G401 (cell line): ENCODE results near the gene VEGFA. TPM values are rescaled to one million over a fixed set of nuclear protein-coding genes. Genes with fewer than 3 reads are reported as not detected.
"Not testable (repeated sequence)": the region's sequence is repeated elsewhere in the genome, so short reads cannot be mapped to it uniquely, and the experiment has no call there.

Experiments used
- DNase-seq: peaks from one replicate; pipeline ENCODE4 v3.0.0-alpha.2; 2015; ENCODE audit warnings: low spot score
- in situ Hi-C: cut with HindIII; loops from 2 replicates; pipeline ENCODE4 v1.10.0; 2016; ENCODE audit warnings: low sequenced_read_pairs, mixed read lengths
- total RNA-seq: library from RNA; depleted of rRNA; stranded (reverse); fragments of >200 nt; shearing (Covaris generic); gene quantifications from 2 replicates; pipeline ENCODE4 v1.2.3, GENCODE V29; 2014

VEGFA gene
- total RNA-seq, 1 experiment from 2014 or later = 32.7 TPM

GRCh38 chr6:43809417-43810305 is 39.6 kb downstream of the VEGFA start:
- in situ Hi-C loops = no loop called here
- DNase-seq = no peak

GRCh38 chr6:43810965-43811732 is 41.1 kb downstream of the VEGFA start:
- no peak for DNase-seq
- in situ Hi-C loops = no loop called here

- DNase-seq = no peak
- in situ Hi-C loops = no loop called here
These were observed 41.7 kb downstream of the VEGFA start for GRCh38 chr6:43811733-43812099.

DNA sequence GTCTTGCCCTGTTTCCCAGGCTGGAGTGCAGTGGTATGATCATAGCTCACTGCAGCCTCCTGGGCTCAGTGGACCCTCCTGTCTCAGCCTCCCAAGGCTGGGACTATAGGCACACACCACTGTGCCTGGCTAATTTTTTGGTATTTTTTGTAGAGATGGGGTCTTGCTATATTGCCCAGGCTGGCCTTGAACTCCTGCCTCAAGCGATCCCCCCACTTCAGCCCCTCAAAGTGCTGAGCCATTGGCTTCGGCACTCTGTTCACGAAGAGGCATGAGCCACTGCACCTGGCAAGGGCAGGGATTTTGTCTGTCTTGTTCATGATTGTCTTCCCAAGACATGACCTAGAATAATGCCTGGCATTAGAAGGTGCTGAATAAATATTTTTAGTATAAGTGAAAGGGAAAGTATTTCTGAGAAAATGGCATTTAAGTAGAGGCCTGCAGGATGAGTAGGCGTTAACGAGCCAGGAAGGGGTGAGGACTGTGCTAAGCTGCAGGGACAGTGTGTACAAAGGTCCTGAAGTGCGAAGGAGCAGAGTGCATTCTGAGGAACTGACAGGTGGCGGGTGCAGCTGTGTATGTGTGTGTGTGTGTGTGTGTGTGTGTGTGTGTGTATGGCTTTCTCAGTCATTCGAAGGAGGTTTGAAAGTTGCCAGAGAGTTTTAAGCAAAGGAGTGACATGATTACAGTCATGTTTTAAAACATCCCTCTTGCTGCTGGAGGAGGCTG is 43.0 kb downstream of the VEGFA start:
- in situ Hi-C loops = no loop called here
- no peak for DNase-seq

GRCh38 chr6:43814111-43814510 is 44.1 kb downstream of the VEGFA start:
- in situ Hi-C loops = no loop called here
- no peak for DNase-seq

GRCh38 chr6:43814865-43815264 is 44.9 kb downstream of the VEGFA start:
- in situ Hi-C loops = no loop called here
- no peak for DNase-seq

- DNase-seq = no peak
- in situ Hi-C loops = no loop called here
These were observed 47.2 kb downstream of the VEGFA start for GRCh38 chr6:43817192-43817591.

GRCh38 chr6:43818973-43819372 is 49.0 kb downstream of the VEGFA start:
- in situ Hi-C loops, DNase-seq: not testable (repeated sequence)

DNA sequence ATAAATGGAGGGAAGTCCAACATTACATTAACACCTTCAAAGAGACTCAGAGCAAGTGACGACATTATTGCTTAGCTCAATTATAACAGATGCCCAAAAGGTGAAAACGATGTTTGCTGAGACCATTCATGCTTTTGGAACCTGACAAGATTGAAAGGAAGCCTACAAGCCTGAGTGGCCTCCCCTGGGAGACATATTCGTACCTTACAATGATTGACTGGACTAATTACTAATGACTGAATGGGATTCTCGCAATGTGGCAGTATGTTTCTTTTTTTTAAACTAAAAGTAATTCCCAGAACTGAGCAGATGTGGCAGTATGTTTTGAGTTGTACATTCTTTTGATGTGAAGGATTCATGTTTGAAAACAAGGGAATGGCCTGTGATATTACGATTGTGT is 49.9 kb downstream of the VEGFA start:
- DNase-seq = no peak
- in situ Hi-C loops = no loop called here

GRCh38 chr6:43820486-43820885 is 50.5 kb downstream of the VEGFA start:
- in situ Hi-C loops = no loop called here

DNA sequence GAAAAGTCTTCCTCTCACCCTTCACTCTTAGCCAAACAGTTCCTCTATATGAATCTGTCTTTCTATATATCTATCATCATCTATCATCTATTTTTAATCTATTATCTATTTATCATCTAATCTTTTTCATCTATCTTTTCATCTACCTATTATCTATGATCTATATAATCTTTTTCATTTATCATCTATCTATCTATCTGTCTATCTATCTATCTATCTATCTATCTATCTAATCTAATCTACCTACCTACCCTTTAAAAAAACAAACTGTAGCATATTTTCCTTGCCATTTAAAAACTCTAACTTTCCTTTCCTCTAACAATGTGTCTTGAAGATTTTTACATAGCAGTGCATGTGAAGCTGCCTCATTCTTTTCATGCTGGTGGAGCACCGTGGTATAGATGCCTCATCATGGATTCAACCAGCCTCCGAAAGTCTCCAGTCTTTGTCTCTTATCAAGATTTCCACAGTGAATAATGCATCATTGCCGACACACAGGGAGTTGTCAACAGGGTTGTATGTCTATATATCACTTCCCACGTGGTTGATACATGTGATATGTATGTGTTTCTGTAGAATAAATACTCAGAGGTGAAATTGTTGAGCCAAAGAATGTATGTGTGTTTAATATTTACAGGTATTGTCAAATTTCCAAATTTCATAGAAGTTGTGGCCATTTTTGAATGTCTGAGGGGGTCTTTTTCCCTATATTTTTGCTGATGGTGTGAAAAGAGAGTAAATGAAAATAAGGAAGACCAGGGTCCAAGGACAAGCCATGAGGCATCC is 51.3 kb downstream of the VEGFA start:
- DNase-seq = no peak
- in situ Hi-C loops = no loop called here

More at GRCh38 chr6:43820486-43820885, 50.5 kb downstream of the VEGFA start:
- DNase-seq = no peak

- DNase-seq = no peak
- in situ Hi-C loops = no loop called here
These were observed 53.4 kb downstream of the VEGFA start for GRCh38 chr6:43823390-43823789.

GRCh38 chr6:43823879-43824702 is 54.1 kb downstream of the VEGFA start:
- DNase-seq = no peak
- in situ Hi-C loops = no loop called here

DNA sequence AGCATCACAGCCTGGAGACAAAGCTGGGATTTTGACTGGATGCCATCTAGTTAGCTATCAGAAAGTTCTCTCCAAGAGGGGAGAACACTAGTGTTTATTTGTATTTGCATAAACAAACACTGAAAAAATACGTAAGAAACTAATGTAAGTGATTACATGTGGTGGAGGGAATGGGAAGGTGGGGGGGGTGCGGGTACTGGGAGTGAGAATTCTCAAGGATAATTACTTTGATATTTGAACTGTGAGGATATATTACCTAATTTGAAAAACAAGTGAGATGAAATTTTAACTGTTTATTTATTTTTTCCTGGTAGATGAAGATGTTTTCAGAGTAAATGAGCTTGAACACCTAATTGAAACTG is 54.7 kb downstream of the VEGFA start:
- in situ Hi-C loops = no loop called here
- DNase-seq = no peak

DNA sequence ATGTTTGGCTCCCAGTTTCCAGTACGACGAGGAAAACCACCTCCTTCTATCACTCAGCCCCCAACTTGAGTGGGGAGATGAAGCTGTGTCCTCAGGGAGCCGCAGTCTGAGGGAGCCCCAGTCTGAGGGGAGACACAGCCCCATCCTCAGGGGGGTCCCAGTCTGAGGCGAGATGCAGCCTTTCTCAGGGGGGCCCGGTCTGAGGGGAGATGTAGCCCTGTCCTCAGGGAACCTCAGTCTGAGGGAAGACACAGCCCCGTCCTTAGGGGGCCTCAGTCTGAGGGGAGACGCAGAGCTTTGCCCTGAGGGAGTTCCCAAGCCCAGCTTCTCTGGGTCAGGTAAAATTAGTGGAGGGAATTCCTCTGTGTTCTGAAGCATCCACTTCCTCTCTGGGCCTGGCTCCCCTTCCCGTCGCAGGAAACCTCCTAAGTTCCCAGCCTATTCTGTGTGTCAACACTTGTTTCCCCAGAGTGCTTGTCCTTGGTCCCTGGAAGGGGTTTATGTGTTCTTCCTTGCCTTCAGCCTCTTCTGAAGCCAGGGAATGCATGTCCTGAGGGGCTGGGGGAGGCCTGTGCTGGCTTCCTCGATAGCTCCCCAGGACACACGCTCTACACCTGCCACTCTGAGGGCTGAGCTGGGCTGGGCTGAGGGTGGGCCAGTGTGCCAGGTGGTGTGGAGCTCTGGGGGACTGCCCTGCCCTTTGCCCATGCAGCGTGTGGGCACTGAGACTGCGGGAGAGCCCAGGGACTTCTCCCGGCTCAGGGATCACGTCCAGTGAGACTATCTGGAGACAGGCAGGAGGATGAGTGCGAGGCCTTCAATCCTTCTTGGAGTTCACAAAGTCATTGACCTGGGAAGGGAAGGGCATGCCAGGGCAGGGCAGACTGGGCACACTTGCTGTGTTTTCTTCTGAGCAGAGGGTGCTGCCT is 55.4 kb downstream of the VEGFA start:
- in situ Hi-C loops = no loop called here
- DNase-seq = no peak

GRCh38 chr6:43826730-43827129 is 56.7 kb downstream of the VEGFA start:
- in situ Hi-C loops = no loop called here
- DNase-seq = no peak

DNA sequence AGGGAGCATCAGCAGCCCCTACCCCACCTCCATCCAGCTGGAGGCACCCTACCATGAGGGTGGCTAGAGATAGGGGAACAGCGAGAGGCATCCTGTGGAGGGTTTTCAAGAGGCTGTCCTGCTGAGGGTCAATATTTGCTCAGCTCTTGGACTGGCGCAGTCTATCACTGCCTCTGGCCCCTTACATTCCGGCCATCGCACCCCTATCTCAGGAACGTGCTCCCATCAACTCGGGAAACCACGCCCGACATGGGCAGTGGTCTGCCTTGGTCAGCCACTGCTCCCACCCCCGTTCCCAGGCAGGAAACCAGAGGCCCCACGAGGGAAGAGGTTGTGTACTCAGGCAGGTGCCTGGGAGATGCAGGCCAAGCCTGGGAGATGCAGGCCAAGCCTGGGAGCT is 57.9 kb downstream of the VEGFA start:
- no peak for DNase-seq
- in situ Hi-C loops = no loop called here
